K562 (cell line): ENCODE measurements around the gene SLC35F2. TPM values are rescaled to one million over a fixed set of nuclear protein-coding genes. Genes with fewer than 3 reads are reported as not detected.
A peak's percentile ranks its signal among the peaks of the same experiment; 100 is the strongest.

Experiments used
- EWSR1 ChIP-seq: fragments of 450-650 bp; IDR thresholded peaks from 2 replicates; pipeline ENCODE4 v1.6.1; 2018; ENCODE audit warnings: borderline replicate concordance, mild to moderate bottlenecking, low read depth, moderate library complexity; ENCODE audit not compliant: partially characterized antibody
- FOXK2 ChIP-seq, 2 experiments: fragments of 450-650 bp; IDR thresholded peaks in 1 of 2; conservative IDR thresholded peaks in 1 of 2; 2 replicates each; pipeline ENCODE4 v1.6.1; 2016; ENCODE audit warnings: low read depth in 2 of 2, mild to moderate bottlenecking in 1 of 2
- KLF6 ChIP-seq: fragments of 250-450 bp; sonication (Bioruptor Pico); IDR thresholded peaks from 2 replicates; pipeline ENCODE4 v1.4.0; 2020; ENCODE audit warnings: mild to moderate bottlenecking, moderate library complexity, borderline replicate concordance
- L3MBTL2 ChIP-seq: fragments of 450-650 bp; IDR thresholded peaks from 2 replicates; pipeline ENCODE4 v1.6.1; 2016; ENCODE audit warnings: mild to moderate bottlenecking, moderate library complexity
- POLR2H ChIP-seq: IDR thresholded peaks from 2 replicates; pipeline ENCODE4 v1.6.1; 2016; ENCODE audit warnings: missing genetic modification characterization, low read depth, mild to moderate bottlenecking, control low read depth, missing compliant biosample characterization, moderate library complexity
- PPARD ChIP-seq: fragments of 250-450 bp; sonication (Bioruptor Pico); IDR thresholded peaks from 2 replicates; pipeline ENCODE4 v1.8.0; 2022; ENCODE audit warnings: inconsistent platforms, mild to moderate bottlenecking, moderate library complexity
- RBBP5 ChIP-seq: fragments of 200-600 bp; sonication (generic); IDR thresholded peaks from 2 replicates; pipeline ENCODE4 v1.6.1; 2012; ENCODE audit warnings: borderline replicate concordance, mild to moderate bottlenecking, low read length, control low read depth, inconsistent platforms; ENCODE audit not compliant: insufficient read depth, poor library complexity, severe bottlenecking
- RBM14 ChIP-seq: fragments of 200-400 bp; formaldehyde crosslinking; IDR thresholded peaks from 2 replicates; pipeline ENCODE4 v1.6.1; 2018; ENCODE audit warnings: low read depth, mild to moderate bottlenecking, low read length, moderate library complexity, borderline replicate concordance; ENCODE audit not compliant: insufficient read depth
- ZNF584 ChIP-seq: fragments of 200-800 bp; sonication (Bioruptor generic); IDR thresholded peaks from 2 replicates; pipeline ENCODE4 v1.6.1; 2016; ENCODE audit warnings: low read depth, mild to moderate bottlenecking, missing genetic modification characterization, missing compliant biosample characterization
- ZZZ3 ChIP-seq: fragments of 450-650 bp; IDR thresholded peaks from 2 replicates; pipeline ENCODE4 v1.6.1; 2016; ENCODE audit warnings: antibody characterized with exemption, mild to moderate bottlenecking, moderate library complexity
- polyA plus RNA-seq, 8 experiments: library from polyadenylated mRNA; depleted of rRNA in 4 of 8; stranded (reverse) in 5 of 8; unstranded in 3 of 8; fragments of >200 nt; fragmentation: Nextera tagmentation in 2 of 8; fragmentation: Illumina TruSeq in 1 of 8; extraction: Ambion mirVana in 2 of 8; extraction: Trizol in 1 of 8; gene quantifications; 2 replicates each; pipeline versions ENCODE4 v1.2.1 to v1.2.3, GENCODE V29; 2011 to 2014; ENCODE audit warnings: inconsistent platforms in 1 of 8, missing spikeins in 1 of 8
- total RNA-seq, 7 experiments: library from RNA; depleted of rRNA in 6 of 7; stranded (reverse); fragments of >200 nt in 6 of 7; fragmentation: Illumina TruSeq in 2 of 7; extraction: Trizol in 2 of 7; gene quantifications; 2 replicates each; pipeline versions ENCODE4 v1.2.1 to v1.2.3, GENCODE V29; 2011 to 2021; ENCODE audit warnings: low replicate concordance in 1 of 7
- TF ChIP-seq, protein P1 (sequence below): fragments of 250-450 bp; sonication (Bioruptor Pico); IDR thresholded peaks from 2 replicates; pipeline ENCODE4 v1.4.0; 2020; ENCODE audit warnings: mild to moderate bottlenecking, moderate library complexity
- TF ChIP-seq, protein P2 (sequence below): fragments of 250-450 bp; sonication (Bioruptor Pico); IDR thresholded peaks from 2 replicates; pipeline ENCODE4 v1.4.0; 2020; ENCODE audit warnings: mild to moderate bottlenecking
- TF ChIP-seq, protein P3 (sequence below): sonication (generic); formaldehyde crosslinking; IDR thresholded peaks from 2 replicates; pipeline ENCODE4 v1.8.0; 2022; ENCODE audit warnings: mild to moderate bottlenecking, missing genetic modification reagents
- TF ChIP-seq, protein P4 (sequence below): sonication (generic); IDR thresholded peaks from 2 replicates; pipeline ENCODE4 v1.6.1; 2016
- TF ChIP-seq, protein P5 (sequence below): fragments of 250-450 bp; sonication (Bioruptor Pico); IDR thresholded peaks from 2 replicates; pipeline ENCODE4 v1.5.0; 2021; ENCODE audit warnings: mild to moderate bottlenecking, moderate library complexity

The SLC35F2 gene
- total and polyA plus RNA-seq, 9 of the 15 experiments (the other 6 are each of a cell fraction or from before 2014, with no cell fraction given): 28.6 to 63.9 (median 53.4) TPM

DNA sequence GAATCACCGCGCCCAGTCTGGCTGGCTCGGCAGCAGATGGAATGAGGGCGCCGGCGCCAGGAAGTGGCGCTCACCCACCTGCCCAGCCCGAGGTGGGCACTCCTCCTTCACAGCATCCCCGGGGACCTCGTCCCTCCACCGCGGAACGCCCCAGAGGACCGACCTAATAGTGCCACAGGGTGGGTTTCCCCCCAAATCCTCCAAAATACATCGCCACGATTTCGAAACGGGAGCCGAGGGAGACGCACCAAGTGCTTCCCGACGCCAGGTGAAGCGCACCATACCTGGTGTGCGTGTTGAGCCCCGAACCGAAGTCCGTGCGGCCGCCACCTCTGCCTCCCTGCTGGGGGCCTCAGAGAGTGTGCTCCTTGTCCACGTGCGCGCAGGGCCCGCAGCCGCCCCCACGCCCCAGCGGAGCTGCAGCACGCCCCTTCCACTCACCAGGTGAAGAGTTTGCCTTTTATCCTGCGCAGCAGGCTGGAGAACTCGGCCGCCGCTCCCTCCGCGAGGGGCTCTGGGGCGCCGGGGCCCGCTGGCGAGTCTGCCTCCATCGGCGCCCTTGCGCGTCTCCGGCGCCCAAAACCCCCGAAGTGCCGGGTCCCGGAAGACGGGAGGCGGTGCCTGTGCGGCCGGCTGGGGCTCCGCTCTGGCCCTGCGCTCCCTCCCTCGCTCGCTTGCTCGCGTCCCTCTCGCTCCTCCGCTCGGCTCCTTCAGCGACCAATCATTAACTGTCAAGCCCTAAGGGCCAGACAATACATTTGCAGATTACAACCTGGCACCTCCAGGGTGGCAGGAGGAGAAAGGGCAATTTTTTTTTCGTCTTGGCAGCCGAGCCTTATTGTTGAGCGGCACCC lies at the start of gene SLC35F2 (continued):
- TF ChIP-seq, protein P1, sequence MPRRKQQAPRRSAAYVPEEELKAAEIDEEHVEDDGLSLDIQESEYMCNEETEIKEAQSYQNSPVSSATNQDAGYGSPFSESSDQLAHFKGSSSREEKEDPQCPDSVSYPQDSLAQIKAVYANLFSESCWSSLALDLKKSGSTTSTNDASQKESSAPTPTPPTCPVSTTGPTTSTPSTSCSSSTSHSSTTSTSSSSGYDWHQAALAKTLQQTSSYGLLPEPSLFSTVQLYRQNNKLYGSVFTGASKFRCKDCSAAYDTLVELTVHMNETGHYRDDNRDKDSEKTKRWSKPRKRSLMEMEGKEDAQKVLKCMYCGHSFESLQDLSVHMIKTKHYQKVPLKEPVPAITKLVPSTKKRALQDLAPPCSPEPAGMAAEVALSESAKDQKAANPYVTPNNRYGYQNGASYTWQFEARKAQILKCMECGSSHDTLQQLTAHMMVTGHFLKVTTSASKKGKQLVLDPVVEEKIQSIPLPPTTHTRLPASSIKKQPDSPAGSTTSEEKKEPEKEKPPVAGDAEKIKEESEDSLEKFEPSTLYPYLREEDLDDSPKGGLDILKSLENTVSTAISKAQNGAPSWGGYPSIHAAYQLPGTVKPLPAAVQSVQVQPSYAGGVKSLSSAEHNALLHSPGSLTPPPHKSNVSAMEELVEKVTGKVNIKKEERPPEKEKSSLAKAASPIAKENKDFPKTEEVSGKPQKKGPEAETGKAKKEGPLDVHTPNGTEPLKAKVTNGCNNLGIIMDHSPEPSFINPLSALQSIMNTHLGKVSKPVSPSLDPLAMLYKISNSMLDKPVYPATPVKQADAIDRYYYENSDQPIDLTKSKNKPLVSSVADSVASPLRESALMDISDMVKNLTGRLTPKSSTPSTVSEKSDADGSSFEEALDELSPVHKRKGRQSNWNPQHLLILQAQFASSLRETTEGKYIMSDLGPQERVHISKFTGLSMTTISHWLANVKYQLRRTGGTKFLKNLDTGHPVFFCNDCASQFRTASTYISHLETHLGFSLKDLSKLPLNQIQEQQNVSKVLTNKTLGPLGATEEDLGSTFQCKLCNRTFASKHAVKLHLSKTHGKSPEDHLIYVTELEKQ (CRISPR knock-in tag): no peak
- TF ChIP-seq RBBP5: peak; percentile 55
- TF ChIP-seq EWSR1: no peak
- TF ChIP-seq, protein P2, sequence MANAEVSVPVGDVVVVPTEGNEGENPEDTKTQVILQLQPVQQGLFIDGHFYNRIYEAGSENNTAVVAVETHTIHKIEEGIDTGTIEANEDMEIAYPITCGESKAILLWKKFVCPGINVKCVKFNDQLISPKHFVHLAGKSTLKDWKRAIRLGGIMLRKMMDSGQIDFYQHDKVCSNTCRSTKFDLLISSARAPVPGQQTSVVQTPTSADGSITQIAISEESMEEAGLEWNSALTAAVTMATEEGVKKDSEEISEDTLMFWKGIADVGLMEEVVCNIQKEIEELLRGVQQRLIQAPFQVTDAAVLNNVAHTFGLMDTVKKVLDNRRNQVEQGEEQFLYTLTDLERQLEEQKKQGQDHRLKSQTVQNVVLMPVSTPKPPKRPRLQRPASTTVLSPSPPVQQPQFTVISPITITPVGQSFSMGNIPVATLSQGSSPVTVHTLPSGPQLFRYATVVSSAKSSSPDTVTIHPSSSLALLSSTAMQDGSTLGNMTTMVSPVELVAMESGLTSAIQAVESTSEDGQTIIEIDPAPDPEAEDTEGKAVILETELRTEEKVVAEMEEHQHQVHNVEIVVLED (CRISPR knock-in tag): no peak
- TF ChIP-seq ZNF584 (CRISPR knock-in tag): no peak
- TF ChIP-seq RBM14: no peak
- TF ChIP-seq, protein P3, sequence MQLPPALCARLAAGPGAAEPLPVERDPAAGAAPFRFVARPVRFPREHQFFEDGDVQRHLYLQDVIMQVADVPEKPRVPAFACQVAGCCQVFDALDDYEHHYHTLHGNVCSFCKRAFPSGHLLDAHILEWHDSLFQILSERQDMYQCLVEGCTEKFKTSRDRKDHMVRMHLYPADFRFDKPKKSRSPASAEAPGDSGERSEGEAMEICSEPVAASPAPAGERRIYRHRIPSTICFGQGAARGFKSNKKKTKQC (CRISPR knock-in tag): peak; percentile 66; the same call in 1 of the 2 replicates
- TF ChIP-seq, protein P4, sequence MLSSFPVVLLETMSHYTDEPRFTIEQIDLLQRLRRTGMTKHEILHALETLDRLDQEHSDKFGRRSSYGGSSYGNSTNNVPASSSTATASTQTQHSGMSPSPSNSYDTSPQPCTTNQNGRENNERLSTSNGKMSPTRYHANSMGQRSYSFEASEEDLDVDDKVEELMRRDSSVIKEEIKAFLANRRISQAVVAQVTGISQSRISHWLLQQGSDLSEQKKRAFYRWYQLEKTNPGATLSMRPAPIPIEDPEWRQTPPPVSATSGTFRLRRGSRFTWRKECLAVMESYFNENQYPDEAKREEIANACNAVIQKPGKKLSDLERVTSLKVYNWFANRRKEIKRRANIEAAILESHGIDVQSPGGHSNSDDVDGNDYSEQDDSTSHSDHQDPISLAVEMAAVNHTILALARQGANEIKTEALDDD: 0 out of 2 replicates have a peak, but pooled peaks have one; percentile 11
- peak in 1 of 2 experiments; percentile 12; a peak in 1 of 4 replicates for TF ChIP-seq FOXK2 (conservative IDR thresholded peaks at IDR 0.05 in 1 of 2, IDR thresholded peaks at IDR 0.05 in 1 of 2; ENCODE audit: low read depth in 2 of 2)
- no peak for TF ChIP-seq KLF6 (CRISPR knock-in tag)
- TF ChIP-seq L3MBTL2: peak; percentile 90
- TF ChIP-seq, protein P5, sequence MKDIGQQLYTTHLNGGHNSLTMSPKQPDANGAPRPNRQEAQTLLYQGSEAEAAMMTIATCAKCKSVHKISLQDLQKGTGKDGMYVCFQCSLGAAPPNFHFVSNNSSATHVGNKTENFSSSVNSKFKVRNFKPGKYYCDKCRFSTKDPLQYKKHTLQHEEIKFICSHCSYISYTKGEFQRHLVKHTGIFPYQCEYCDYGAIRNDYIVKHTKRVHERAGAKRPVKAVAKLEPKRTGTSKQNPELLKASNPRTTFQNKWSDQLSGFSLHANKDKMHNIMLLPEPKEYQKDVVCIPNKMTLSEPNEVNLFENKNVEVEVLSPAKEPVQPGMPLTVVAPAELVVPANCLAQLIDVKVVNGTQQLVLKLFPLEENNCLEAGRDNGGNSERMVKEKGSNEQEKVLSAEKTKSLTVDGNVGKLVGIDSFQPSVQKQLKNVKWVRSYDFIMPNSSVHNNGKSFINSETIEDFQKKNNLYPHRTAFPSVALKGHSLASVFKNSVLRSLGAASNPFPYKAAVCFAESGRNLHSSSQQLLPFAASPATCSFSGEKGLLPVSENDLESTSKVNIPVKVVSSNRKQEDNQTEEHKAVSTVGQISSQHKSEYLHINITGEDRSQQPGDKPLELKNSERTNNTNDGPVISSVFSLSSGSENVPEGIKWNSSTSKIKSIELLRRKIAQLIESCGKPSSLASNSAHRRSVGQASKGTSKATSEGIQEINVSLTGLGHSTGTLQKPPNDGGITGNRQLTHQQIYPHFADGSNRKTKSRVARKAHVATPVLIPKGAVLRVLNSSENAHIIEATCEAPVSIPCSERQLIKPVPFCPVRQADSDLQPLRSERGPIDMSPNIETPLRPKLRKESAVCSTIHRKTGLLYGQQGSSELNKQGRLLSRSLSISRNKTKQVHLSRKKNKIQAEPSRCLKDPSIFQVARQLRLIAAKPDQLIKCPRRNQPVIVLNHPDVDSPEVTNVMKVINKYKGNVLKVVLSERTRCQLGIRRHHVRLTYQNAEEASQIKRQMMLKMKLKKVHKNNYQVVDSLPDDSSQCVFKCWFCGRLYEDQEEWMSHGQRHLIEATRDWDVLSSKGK (CRISPR knock-in tag): no peak
- TF ChIP-seq PPARD: no peak
- TF ChIP-seq POLR2H (tag): no peak
- no peak for TF ChIP-seq ZZZ3
